ENCODE results near the gene PLAGL1.

PLAGL1 gene

DNA sequence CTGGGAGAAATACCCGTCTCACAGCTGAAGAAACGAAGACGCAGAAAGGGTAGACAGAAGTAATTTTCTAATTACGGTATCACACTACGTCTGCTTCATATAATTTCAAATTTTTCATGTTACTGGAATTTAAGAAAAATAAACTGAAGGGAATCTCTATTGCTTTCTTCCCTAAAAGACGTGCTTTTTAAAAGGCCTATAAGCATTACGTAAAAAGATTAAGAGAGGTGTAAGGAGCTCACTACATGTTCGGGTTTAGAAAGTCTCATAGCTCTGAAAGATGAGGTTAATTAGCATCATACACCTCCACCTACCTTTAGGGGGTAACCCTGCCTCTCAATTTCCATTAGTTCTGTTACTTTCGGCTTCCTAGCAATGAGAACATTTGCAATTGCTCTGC is 787 bp upstream of the PLAGL1 start:
- no peak for DNase-seq

DNA sequence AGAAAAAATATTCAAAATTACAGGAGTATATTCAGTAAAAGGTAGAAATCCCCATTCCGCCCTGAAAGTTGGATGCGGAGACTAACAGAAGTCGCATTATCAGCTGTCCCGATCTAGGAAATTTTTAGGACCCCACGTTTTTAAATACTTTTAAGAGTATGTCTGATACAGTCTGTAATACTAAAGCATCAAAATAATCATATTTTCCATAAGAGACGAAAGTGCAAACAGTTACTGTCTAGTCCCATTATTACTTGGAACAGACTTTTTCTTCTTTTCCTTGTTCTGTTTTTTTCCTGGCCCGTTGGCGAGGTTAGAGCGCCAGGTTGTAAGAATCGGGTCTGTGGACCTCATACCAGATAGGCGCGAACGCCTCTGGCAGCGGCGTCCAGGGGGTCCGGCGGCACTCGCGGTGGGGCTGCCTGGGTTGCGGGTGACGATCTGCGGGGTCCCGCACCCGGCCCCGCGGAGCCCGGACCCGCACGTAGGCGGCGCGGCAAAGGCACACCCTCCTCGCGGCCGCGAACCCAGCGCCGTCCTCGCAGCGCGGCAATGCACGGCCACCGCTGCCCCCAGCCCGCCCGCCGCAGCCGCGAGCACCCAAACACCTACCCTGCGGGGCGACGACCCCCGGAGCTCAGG is 460 bp downstream of the PLAGL1 start:
- no peak for DNase-seq

DNA sequence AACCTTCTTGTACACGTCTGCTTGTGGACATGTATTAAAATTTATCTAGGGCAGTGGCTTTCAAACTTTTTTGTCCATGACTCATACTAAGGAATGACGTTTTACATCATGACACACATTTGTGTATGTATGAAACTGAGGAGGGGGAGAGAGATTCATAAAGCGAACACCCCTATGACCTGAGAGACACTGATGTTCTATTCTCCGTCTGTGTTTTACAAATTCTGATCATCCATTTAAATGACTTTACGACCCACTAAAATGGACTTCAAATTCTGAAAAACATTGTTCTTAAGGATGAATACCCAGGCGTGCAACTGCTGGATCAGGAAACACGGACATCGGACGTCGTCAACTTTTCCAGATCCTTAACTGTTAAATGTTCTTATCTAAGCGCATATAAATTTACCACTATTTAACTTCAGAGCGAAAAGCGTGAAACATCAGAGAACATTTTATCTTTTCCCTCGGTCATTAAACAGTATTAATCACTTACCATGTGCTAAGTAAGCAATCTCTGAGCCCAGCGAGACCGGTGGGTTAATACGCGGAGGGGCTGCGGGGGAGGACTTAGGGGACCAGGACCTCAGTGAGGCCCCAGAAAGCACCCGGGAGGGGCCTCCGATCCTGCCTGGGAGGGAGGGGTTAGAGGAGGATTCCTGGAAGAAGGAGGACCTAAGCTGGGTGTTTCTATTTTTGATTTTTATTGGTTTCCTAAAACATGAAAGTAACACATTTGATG is 1.2 kb downstream of the PLAGL1 start:
- DNase-seq: no peak

DNA sequence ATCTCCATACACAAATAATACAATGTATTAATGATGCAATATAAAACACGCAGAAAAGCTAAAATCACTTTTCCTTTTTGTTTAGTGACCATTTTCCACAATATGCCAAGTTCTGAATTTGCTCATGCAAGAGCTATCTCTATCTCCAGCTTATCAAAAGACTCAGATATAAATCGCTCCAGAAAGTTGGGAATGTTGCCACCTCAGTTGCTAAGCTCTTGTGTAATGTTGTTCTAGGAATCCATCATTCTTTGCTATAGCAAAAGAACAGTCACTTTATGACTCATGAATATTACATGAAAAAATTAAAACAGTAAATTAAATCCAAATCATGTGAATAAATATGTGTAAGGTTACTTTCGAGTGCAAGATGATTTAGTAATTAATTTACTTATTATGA is 8.7 kb downstream of the PLAGL1 start:
- DNase-seq: no peak

DNA sequence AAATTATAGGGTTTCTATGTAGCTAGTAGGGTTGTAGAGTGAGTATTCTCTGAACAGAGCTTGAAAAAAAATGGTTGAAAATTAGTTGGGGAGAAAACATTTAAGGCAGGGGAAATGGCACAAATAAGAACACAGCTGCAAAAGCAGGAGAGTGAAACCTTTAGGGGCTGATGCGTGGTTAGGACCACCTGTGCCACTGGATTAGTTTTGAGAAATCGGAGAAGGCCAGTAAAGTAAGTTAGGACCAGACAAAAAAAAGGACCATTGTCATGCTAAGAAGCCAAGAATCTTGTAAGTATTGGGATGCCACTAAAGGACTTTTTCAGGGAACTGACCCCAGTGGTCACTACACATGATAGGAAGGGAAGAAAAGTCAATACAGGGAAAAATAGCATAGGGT is 9.4 kb downstream of the PLAGL1 start:
- no peak for DNase-seq

DNA sequence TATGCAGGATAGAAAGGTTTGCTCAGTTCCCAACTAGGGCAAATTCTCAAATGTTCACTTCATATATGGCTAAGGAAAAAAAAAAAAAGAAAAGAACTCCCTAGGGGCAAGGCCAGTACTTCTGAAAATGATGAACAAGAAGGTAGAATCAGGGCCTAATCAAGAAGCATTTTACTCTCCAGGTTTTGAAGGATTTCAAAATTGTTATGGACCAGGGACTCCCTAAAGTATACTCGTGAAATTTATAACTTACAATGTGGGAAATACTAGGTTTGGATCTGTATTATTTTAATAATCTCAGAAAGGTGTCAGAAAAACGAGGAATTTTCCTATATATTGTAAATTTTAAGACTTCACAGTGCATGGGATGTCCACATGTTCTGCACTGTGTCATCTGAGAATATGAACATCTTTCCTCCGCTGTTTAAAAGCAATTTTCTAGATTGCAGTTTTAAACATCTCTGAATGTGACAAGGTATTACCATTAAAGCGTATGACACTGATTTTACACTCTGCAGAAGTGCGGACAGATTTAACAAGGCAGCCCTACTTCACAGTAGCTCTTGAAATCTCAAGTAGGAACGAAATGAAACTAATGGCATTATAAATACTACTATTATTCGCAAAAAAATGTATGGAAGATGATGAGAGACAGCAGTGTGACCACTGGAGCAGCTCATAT is 14.0 kb downstream of the PLAGL1 start:
- no peak for DNase-seq

DNA sequence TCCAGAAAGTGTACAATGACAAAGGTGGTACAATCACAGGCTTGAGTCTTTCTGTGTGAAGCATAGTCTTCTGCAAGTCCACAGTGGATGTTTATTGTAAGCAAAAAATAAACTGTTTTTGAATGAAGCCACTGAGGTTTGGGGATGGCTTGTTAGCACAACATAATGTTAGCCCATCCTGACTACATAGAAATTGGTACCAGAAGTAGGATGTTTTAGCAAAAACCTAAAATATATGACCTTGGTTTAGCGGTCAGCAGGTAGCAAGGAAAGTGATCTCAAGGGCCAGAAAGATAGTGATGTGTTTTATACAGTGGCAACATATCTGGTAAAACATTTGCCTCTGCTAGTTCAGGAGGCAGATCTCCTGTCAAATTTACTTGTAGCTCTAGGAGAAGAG is 15.8 kb downstream of the PLAGL1 start:
- DNase-seq: no peak

DNA sequence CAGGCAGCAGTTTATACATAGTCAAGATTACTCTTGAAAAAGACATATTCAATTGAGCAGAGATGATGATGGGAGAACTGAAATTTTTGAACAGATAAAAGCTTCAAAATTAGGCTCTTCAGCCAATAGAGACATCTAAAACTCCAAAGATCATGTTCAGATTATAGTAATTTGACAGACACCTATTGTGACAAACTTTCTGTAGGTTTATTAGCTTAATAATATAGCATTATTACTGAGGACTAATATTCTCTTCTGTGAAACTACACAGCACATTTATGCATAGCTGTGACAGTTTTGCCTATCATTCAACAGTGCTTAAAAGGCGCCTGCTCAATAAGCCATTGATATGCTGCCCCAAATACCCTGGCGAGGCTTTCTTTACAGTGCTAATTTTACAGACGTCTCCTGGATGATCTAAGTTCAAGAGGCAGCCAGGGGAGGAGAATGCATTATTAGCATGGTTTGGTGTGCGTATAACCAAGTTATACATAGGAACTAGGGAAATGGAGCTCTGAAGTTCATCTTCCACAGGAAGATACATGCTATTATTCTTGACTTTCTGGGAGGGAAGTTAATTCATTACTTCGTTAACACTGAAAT is 21.5 kb downstream of the PLAGL1 start:
- no peak for DNase-seq

DNA sequence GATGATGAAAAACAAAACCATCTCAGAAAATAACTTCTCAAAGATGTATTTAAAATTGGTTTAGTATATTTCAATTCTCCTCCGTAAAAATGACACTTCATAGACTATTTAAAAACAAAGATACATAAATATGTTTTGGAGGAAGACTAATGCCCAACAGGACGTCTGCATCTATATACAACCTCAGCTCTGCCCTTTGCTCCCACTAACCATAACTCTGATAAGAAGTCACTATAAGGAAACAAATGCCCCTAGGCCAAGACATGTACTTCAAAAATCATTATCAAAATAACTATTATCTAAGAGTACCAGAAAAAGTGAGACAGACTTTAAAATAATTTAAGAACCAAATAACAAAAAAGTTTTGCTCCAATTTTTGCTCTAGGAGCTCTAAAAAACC is 23.4 kb downstream of the PLAGL1 start:
- no peak for DNase-seq

DNA sequence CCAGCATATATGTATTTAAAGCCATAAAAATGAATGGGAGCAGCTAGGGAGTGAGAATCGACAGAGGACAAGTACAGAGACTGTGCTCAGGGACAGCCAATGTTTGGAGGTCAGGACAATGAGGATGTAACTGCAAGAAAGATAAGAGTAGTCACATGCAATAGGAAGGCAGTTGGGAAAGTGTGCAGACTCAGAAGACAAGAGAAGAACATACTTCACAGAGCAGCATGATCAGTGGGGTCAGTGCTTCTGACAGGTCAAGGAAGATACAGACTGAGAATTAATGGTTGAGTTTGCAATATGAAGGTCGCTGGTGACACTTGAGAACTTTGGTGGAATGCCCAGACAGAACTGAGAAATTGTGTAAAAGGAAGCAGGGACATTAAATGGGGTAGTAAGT is 25.1 kb downstream of the PLAGL1 start:
- DNase-seq: no peak

DNA sequence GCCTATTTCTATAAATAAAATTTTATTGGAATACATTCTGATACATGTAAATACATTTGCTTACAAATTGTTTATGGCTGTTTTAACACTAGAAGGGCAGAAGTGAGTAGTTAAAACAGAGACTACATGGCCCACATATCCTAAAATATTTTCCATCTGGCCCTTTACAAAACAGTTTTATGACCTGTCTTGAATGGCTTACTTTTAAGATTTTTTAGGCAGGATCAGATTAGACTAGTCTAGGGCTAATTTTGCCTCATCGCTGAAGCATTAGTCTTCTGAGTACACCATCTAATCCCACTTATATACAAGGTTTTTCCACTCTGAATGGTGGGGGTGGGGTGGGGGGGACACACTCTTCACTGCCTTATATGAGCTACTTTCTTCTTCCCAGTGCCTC is 27.1 kb downstream of the PLAGL1 start:
- DNase-seq: no peak

DNA sequence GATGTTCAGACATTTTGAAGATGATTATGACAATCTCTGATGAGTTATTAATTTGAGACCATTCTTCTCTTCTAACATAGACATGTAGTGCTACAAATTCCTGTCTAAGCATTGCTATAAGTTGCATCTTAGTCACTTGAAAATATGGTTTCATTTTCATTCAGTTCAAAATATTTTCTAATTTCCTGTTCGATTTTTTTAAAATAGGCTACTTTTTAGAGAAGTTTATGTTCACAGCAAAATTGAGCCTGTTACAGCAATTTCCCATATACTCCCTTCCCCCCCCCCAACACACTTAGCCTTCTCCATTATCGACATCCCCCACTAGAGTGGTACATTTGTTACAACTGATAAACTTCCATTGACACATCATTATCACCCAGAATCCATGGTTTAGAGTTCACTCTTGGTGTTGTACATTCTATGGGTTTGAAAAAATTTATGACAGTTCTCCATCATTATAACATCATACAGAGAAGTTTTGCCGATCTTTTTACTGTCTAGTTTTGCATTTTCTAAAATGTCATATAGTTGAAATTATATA is 31.2 kb downstream of the PLAGL1 start:
- DNase-seq: no peak

DNA sequence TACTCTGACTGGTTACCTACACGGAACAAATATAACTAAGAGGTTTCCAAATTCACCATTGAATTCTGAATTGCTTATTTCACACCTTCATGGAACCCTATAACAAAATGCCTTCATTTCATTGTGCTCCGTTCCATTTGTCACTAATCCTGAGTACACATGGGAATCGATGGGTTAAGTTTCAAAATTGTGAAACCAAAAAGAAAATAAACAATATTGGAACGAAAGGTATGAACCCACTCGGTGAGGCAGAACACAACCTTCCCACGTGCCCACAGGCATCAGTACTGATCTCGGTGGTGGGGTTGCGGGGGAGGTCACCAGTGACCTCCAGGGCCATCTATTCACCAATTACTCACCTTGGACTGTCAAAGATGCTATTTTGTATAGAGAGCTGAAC is 34.0 kb downstream of the PLAGL1 start:
- DNase-seq: no peak

DNA sequence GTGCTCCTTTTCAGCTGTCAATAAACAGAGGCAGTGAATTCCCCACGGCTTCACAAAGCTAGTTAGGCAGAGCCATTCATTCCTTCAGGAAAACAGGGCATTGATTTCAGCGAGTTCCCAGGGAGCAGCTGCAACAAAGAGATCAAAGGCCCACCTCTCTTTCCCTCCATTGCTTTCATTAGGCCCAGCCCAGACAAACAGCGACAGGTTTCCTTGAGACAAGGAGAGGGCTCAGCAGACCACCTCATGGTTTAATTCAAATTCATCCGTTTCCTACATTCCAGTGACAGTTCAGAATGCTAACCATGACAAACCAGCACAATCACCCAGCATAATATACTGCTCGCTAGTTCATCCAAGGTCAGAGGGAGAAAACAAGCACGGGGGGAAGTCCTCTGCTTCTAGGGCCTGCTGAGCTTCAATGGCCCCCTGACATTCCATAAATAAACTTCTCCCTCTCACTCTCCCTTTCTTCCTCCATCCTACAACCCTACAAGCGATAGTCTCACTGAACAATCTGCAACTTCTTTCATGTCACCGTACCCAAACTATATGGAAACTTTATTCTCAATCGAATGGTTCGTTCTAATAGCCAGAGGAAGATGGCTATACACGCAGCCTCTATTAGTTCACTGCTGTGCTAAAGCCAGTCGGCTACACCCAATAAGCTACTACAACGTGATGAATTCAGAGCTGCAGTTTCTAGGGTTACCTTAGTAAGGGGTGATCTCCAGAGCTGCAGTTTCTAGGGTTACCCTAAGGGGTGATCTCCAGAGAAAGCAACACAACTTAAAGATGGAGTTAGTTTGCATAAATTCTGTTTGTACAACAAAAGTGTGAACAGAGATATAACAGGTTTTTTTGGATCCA is 34.7 kb downstream of the PLAGL1 start:
- no peak for DNase-seq

DNA sequence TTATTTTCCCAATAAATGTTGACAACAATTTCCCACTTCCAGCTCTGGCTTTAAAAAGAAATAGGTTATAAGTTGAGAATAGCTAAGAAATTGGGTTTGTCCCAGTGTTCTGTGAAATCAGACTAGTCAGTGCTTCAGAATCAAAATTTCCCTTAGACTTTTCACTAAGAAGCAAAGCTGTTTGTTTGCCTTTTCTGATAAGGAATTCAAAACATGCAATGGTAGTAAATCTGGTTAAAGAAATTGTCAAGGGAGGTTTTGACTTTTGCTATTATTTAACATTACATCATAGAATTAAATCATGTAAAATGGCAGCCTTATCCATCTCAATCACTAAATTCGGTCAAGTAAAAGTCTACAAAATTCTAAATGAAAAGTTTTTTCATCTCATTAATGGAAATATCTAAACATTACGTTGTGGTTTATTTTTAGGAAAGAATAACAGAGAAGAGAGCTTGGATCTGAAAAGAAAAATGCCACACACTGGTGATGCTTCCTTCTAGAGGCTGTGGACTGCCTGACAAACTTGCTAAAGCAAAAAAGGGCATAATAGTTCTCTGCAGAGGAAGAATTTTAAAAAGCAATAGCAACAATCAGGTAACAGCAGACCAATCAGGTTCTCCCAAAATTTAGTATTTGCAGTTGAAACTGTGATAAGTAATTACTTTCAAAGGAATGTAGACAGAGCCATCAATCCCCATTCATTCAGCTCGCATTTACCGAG is 36.4 kb downstream of the PLAGL1 start:
- DNase-seq: no peak

DNA sequence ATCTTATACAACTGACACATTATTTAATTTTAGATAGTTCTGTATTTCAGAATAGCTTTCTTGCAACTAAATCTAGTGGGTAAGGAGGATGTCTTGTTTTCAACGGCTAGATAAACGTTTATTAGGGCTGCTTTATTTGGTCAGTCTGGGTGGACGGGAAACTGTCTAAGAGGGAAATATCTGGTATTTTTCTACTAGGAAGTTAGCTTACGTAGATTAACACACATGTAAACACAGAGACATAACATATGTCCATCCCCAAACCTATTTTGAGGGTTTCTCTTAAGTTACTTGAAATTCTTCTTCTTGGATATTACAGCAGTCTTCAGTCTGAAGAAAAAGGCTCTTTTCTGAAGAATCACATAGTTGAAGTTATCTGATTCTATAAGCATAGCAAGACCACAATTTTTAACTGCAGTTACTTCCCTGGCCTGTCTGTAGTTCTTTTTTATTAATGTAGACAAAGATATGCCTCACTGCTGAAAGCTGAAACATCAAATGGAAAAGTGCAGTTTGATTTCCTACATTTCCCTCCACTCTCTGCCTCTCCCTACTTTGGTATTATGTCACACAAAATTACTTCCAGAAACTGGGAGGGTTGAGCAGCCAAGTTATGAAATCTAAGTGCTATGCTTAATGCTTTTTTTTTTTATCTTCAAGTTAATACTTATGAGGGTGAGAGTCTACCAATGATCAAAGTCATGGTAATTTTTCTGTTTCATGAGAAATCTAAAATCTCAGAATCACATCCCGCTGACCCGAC is 37.4 kb downstream of the PLAGL1 start:
- no peak for DNase-seq

DNA sequence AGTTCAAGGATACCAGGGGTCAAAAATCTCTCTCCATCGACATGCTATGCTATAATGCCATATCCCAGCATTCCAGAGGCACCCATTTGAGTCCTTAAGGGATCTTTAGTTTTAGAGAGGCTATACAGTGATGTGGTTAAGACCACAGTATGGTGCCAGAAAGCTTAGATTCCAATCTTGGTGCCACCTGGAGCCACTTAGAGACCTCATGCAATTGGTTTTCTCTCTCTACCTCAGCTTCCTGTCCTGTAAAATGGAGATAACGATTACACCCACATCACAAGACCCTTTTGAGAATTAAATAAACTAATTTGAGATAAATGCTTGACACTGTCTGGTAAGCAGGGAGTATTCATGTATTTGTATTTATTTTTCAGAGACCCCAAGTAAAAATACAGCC is 39.0 kb downstream of the PLAGL1 start:
- no peak for DNase-seq

DNA sequence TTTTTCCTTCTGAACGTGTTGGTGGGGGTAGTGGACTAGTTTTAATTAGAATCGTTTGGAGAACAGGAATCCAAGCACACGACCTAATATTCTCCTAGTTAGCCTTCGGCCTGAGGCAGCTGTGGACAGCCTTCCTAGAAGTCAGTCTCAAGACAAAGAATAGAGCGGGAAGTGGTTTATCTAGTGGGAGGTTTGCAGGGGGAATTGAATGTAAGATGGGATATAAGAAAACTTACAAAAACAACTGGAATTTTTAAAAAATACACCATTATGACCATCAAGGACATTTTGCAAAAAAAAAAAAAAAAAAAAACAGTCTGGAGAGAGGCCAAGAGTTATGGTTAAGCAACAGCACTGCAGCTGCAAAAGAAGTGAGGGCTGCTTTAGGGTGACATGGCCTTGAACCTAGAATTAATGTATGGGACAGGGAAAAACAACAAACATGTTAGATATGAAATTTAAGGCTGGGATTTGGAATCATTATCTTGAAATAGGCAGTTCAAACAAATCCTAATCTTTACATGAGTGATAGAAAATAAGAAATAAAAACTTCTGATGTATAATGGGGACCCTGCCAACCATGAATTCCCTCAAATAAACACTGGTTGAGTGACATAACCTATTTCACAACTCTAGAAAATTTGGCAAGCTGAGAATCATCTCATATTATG is 40.2 kb downstream of the PLAGL1 start:
- DNase-seq: no peak

DNA sequence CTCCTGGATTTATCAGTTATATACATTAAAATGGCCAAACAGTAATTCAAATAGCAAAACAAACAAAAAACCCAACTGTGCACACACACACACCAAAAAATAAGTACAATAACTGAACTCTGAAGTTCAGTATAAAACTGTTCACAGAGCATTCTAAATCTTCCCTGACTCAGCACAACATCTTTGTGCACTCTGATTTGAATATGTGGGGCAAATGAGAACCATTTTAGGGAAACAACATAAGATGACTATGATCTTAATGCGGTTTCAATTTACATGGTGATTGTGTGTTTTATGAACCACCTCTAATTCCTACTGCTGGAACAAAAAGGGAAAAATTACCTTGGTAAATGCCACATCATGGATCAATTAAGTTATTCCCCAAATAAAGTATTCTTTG is 41.7 kb downstream of the PLAGL1 start:
- no peak for DNase-seq

DNA sequence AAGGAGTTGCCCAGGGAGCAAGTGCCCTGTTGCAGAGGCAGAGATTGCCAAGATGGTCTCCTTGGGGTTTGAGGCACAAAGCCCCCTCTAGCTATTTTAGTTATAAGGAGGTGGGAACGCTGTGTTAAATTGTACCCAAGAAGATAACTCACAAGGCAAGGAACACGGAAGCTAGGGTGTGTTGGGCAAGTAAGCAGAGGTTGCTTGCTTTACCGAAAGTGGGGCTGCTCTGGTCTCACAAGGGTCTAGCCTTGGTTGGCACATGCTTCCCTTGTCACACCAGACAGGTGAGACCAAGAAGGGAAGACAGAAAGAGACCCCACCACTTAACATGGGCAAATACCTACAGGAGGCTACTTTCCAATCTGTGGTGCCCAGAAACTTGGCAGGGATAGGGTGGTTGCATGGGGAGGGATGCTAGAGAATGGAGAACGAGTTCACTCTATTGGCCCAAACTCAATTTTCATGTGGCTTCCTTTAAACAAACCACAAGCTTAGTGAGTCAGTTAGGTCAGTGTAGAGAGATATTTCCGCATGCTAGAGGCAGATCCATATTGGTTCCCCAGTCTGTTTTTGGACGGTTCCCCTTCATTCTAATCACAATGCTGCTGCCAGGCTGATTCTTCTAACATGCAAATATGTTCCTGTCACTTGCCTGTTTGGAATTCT is 42.4 kb downstream of the PLAGL1 start:
- no peak for DNase-seq

All from CD4-positive, alpha-beta T cell treated with Interleukin-1 beta for 1 hour (primary cell).